ENCODE results near the gene FAM161A. TPM values are rescaled to one million over a fixed set of nuclear protein-coding genes. Genes with fewer than 3 reads are reported as not detected.
"Not testable (repeated sequence)": the region's sequence is repeated elsewhere in the genome, so short reads cannot be mapped to it uniquely, and the experiment has no call there.

Gene FAM161A
- total RNA-seq, 1 experiment from 2014 or later: 12.8 TPM

- H3K27me3 ChIP-seq (replicated peaks; ENCODE audit: insufficient read depth, low read depth, low read length, poor library complexity): no peaks in the 10 kb centered on the region
- TF ChIP-seq EZH2 (IDR thresholded peaks at IDR 0.05; ENCODE audit: borderline replicate concordance, low read depth, low read length, poor library complexity, severe bottlenecking): no peak
- no peak for TF ChIP-seq CTCF (conservative IDR thresholded peaks at IDR 0.05; ENCODE audit: low read depth, low read length)
- no peak overlapping the region for H3K4me3 ChIP-seq (ENCODE audit: low read depth, low read length, poor library complexity, severe bottlenecking)
- intact Hi-C loops (cut with micrococcal nuclease; ENCODE audit: unreplicated experiment): loop anchor here (10.0 kb wide), 1 partner anchor 348 kb away; the partner anchor contains the start of gene XPO1
- H3K9me3 ChIP-seq (ENCODE audit: low read depth, low read length, poor library complexity, severe bottlenecking): no peaks in the 10 kb centered on the region
- BruUV-seq (replicated peaks): no TSS peak
- ChIA-PET POLR2A (ENCODE audit: low non-redundant PET) (no interaction called here), CTCF (interaction anchor here (0.6 kb wide), 1 partner anchor 17 kb away, joined by 16 read pairs; no protein-coding TSS in a partner anchor)
- peaks cover 9% of the 10 kb centered on the region for H3K4me1 ChIP-seq (ENCODE audit: insufficient read depth, low read length, poor library complexity, severe bottlenecking)
- H3K27ac ChIP-seq (ENCODE audit: low read depth, low read length, poor library complexity, severe bottlenecking): no peak overlapping the region
- H3K36me3 ChIP-seq (ENCODE audit: insufficient read depth, low read length, poor library complexity, severe bottlenecking): peaks cover 83% of the 10 kb centered on the region
- DNase-seq (ENCODE audit: low spot score): no peak
These were observed 29.0 kb upstream of the FAM161A start for GRCh38 chr2:61882850-61883249.

GRCh38 chr2:61879351-61879750 lies 25.5 kb upstream of the FAM161A start:
- intact Hi-C loops (cut with micrococcal nuclease; ENCODE audit: unreplicated experiment); BruUV-seq (replicated peaks); H3K9me3 ChIP-seq (ENCODE audit: low read depth, low read length, poor library complexity, severe bottlenecking); CTCF ChIA-PET; H3K27me3 ChIP-seq (replicated peaks; ENCODE audit: insufficient read depth, low read depth, low read length, poor library complexity); H3K4me1 ChIP-seq (ENCODE audit: insufficient read depth, low read length, poor library complexity, severe bottlenecking); DNase-seq (ENCODE audit: low spot score); H3K27ac ChIP-seq (ENCODE audit: low read depth, low read length, poor library complexity, severe bottlenecking); POLR2A ChIA-PET (ENCODE audit: low non-redundant PET); H3K4me3 ChIP-seq (ENCODE audit: low read depth, low read length, poor library complexity, severe bottlenecking): not testable (repeated sequence)
- H3K36me3 ChIP-seq (ENCODE audit: insufficient read depth, low read length, poor library complexity, severe bottlenecking): peaks cover 100% of the 10 kb centered on the region

- Histone ChIP-seq H3K4me1 (ENCODE audit: insufficient read depth, low read length, poor library complexity, severe bottlenecking) (no peaks in the 10 kb centered on the region), H3K9me3 (ENCODE audit: low read depth, low read length, poor library complexity, severe bottlenecking) (no peaks in the 10 kb centered on the region), H3K27me3 (replicated peaks; ENCODE audit: insufficient read depth, low read depth, low read length, poor library complexity) (no peaks in the 10 kb centered on the region), H3K4me3 (ENCODE audit: low read depth, low read length, poor library complexity, severe bottlenecking) (no peak overlapping the region), H3K36me3 (ENCODE audit: insufficient read depth, low read length, poor library complexity, severe bottlenecking) (peaks cover 100% of the 10 kb centered on the region), H3K27ac (ENCODE audit: low read depth, low read length, poor library complexity, severe bottlenecking) (no peak overlapping the region)
- no peak for DNase-seq (ENCODE audit: low spot score)
- intact Hi-C loops (cut with micrococcal nuclease; ENCODE audit: unreplicated experiment): no loop called here
- TF ChIP-seq CTCF (conservative IDR thresholded peaks at IDR 0.05; ENCODE audit: low read depth, low read length) (no peak), EZH2 (IDR thresholded peaks at IDR 0.05; ENCODE audit: borderline replicate concordance, low read depth, low read length, poor library complexity, severe bottlenecking) (no peak)
- BruUV-seq (replicated peaks): no TSS peak
- POLR2A ChIA-PET (ENCODE audit: low non-redundant PET): no interaction called here
- CTCF ChIA-PET: no interaction called here
These were observed 24.9 kb upstream of the FAM161A start for GRCh38 chr2:61878761-61879160.

GRCh38 chr2:61877571-61878245 lies 23.8 kb upstream of the FAM161A start:
- no peak overlapping the region for H3K27ac ChIP-seq (ENCODE audit: low read depth, low read length, poor library complexity, severe bottlenecking)
- TF ChIP-seq CTCF (conservative IDR thresholded peaks at IDR 0.05; ENCODE audit: low read depth, low read length) (no peak), EZH2 (IDR thresholded peaks at IDR 0.05; ENCODE audit: borderline replicate concordance, low read depth, low read length, poor library complexity, severe bottlenecking) (no peak)
- peaks cover 100% of the 10 kb centered on the region for H3K36me3 ChIP-seq (ENCODE audit: insufficient read depth, low read length, poor library complexity, severe bottlenecking)
- CTCF ChIA-PET: no interaction called here
- DNase-seq (ENCODE audit: low spot score): no peak
- BruUV-seq (replicated peaks): no TSS peak
- no peaks in the 10 kb centered on the region for H3K4me1 ChIP-seq (ENCODE audit: insufficient read depth, low read length, poor library complexity, severe bottlenecking)
- H3K4me3 ChIP-seq (ENCODE audit: low read depth, low read length, poor library complexity, severe bottlenecking): no peak overlapping the region
- H3K27me3 ChIP-seq (replicated peaks; ENCODE audit: insufficient read depth, low read depth, low read length, poor library complexity): no peaks in the 10 kb centered on the region
- no peaks in the 10 kb centered on the region for H3K9me3 ChIP-seq (ENCODE audit: low read depth, low read length, poor library complexity, severe bottlenecking)
- POLR2A ChIA-PET (ENCODE audit: low non-redundant PET): no interaction called here
- intact Hi-C loops (cut with micrococcal nuclease; ENCODE audit: unreplicated experiment): no loop called here
